PC-3 (cell line): Measurements from ENCODE around the gene MX1.

ENCODE experiments used
- EZH2phosphoT487 ChIP-seq: fragments of 300-600 bp; sonication (generic); IDR thresholded peaks from 2 replicates; pipeline ENCODE4 v1.6.1; 2018; ENCODE audit warnings: mild to moderate bottlenecking, antibody characterized with exemption, low read length, borderline replicate concordance
- TF ChIP-seq, protein P1 (sequence below): fragments of 300-600 bp; sonication (generic); conservative IDR thresholded peaks from 2 replicates; pipeline ENCODE4 v1.5.1; 2017; ENCODE audit warnings: antibody characterized with exemption, low read depth, mild to moderate bottlenecking, low read length

DNA sequence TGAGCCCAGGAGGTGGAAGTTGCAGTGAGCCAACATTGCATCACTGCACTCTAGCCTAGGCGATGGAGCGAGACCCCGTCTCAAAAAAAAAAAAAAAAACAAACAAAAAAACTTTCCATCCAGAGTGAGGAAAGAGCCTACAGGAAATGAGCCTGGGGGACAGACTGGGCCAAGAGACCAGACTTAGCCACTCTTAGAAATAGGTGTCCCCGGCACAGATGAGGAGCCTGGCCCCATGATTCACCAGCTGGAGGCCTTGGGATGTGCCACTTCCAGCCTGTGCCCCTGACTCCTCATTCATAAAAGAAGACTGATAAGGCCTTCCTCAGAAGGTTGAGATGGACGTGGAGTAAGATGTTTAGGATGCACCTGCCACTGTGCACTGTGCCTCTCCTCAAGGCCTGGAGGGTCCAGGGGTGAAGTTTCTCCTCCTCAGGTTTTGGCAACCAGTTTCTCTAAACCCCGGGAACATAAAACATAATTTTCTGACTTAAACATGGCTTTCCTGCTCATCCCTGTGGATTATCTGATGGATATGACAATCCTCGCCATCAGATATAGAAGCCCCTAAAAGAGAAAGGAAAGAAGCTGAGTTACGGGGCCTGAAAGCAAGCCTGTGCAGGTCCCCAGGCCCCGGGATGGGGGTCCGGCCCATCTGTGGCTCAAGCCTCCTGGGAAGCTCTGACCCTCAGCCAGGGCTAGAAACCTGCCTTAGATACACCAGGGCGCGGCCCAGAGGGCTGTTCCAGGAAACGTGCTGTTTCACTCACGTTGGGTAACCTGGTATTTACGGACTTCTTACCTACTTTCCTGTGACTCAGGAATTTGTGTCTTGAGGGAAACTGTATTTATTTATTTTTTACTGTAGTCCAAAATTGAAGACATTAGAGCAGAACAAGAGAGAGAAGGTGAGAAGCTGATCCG is 26.0 kb downstream of the MX1 start:
- TF ChIP-seq, protein P1, sequence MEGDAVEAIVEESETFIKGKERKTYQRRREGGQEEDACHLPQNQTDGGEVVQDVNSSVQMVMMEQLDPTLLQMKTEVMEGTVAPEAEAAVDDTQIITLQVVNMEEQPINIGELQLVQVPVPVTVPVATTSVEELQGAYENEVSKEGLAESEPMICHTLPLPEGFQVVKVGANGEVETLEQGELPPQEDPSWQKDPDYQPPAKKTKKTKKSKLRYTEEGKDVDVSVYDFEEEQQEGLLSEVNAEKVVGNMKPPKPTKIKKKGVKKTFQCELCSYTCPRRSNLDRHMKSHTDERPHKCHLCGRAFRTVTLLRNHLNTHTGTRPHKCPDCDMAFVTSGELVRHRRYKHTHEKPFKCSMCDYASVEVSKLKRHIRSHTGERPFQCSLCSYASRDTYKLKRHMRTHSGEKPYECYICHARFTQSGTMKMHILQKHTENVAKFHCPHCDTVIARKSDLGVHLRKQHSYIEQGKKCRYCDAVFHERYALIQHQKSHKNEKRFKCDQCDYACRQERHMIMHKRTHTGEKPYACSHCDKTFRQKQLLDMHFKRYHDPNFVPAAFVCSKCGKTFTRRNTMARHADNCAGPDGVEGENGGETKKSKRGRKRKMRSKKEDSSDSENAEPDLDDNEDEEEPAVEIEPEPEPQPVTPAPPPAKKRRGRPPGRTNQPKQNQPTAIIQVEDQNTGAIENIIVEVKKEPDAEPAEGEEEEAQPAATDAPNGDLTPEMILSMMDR = no peak
- no peak for TF ChIP-seq EZH2phosphoT487
